HEK293 (cell line): ENCODE results near the gene TASP1.

Experiments
- CTCF ChIA-PET: fragments of 350-600 bp; formaldehyde crosslinking; extraction: SDS; loops from one replicate; lab custom pipeline; 2021; ENCODE audit warnings: antibody characterized with exemption; lab: Yijun Ruan, JAX
- POLR2A ChIA-PET: fragments of 300-600 bp; formaldehyde crosslinking; extraction: SDS; loops from one replicate; lab custom pipeline; 2020; ENCODE audit warnings: antibody characterized with exemption, inconsistent platforms; lab: Yijun Ruan, JAX
- H3K27ac ChIP-seq: fragments of 200-500 bp; sonication (Bioruptor generic); 2 replicates; pipeline ENCODE4 v1.5.1; 2014; ENCODE audit warnings: low read depth, low read length, control low read depth, inconsistent platforms; ENCODE audit errors: extremely low read depth
- H3K36me3 ChIP-seq, 2 experiments: fragments of 200-500 bp in 1 of 2; sonication (Bioruptor generic) in 1 of 2; 1 replicate in 1 of 2; 2 replicates in 1 of 2; pipeline ENCODE4 v1.5.1; 2014 to 2017; ENCODE audit warnings: inconsistent platforms in 2 of 2, low read length in 2 of 2; ENCODE audit not compliant: control insufficient read depth in 2 of 2, insufficient read depth in 1 of 2
- H3K4me1 ChIP-seq: fragments of 200-500 bp; sonication (Bioruptor generic); 2 replicates; pipeline ENCODE4 v1.5.1; 2014; ENCODE audit warnings: mild to moderate bottlenecking, low read length, inconsistent platforms; ENCODE audit not compliant: control insufficient read depth, insufficient read depth
- H3K4me3 ChIP-seq: 2 replicates; pipeline ENCODE4 v1.5.1; 2011; ENCODE audit warnings: low read depth, mild to moderate bottlenecking, control low read depth, low read length, moderate library complexity
- H3K9me3 ChIP-seq: fragments of 200-500 bp; sonication (Bioruptor generic); 2 replicates; pipeline ENCODE4 v1.5.1; 2014; ENCODE audit warnings: low read depth, low read length, inconsistent platforms; ENCODE audit not compliant: control insufficient read depth, insufficient read depth
- EGR2 ChIP-seq: fragments of 450-650 bp; formaldehyde crosslinking; IDR thresholded peaks from 2 replicates; pipeline ENCODE4 v1.5.1; 2016; ENCODE audit warnings: low read depth, missing biosample characterization, missing genetic modification characterization
- HOXA7 ChIP-seq: sonication (generic); formaldehyde crosslinking; IDR thresholded peaks from 2 replicates; pipeline ENCODE4 v1.8.1; 2022; ENCODE audit warnings: missing genetic modification reagents, borderline replicate concordance
- HOXD13 ChIP-seq: sonication (generic); formaldehyde crosslinking; IDR thresholded peaks from 2 replicates; pipeline ENCODE4 v1.8.0; 2022; ENCODE audit warnings: missing genetic modification reagents, borderline replicate concordance
- MZF1 ChIP-seq: fragments of 450-650 bp; formaldehyde crosslinking; IDR thresholded peaks from 2 replicates; pipeline ENCODE4 v1.5.1; 2017; ENCODE audit warnings: missing biosample characterization, missing genetic modification characterization, borderline replicate concordance
- SCRT1 ChIP-seq: fragments of 450-650 bp; formaldehyde crosslinking; IDR thresholded peaks from 2 replicates; pipeline ENCODE4 v1.5.1; 2016; ENCODE audit warnings: missing biosample characterization, missing genetic modification characterization, borderline replicate concordance
- TCF7L2 ChIP-seq: IDR thresholded peaks from 2 replicates; pipeline ENCODE4 v1.6.1; 2011; ENCODE audit warnings: low read depth, mild to moderate bottlenecking, inconsistent platforms, low read length, moderate library complexity, borderline replicate concordance
- ZFP3 ChIP-seq: fragments of 450-650 bp; formaldehyde crosslinking; IDR thresholded peaks from 2 replicates; pipeline ENCODE4 v1.5.1; 2016; ENCODE audit warnings: low read depth, missing biosample characterization, missing genetic modification characterization
- ZFP37 ChIP-seq: fragments of 450-650 bp; formaldehyde crosslinking; IDR thresholded peaks from 2 replicates; pipeline ENCODE4 v1.5.1; 2016; ENCODE audit warnings: missing biosample characterization, missing genetic modification characterization
- ZNF16 ChIP-seq: fragments of 450-650 bp; formaldehyde crosslinking; IDR thresholded peaks from 2 replicates; pipeline ENCODE4 v1.5.1; 2016; ENCODE audit warnings: low read depth, missing biosample characterization, missing genetic modification characterization
- ZNF221 ChIP-seq: fragments of 450-650 bp; formaldehyde crosslinking; IDR thresholded peaks from 2 replicates; pipeline ENCODE4 v1.5.1; 2017; ENCODE audit warnings: missing biosample characterization, missing genetic modification characterization, borderline replicate concordance
- ZNF473 ChIP-seq: fragments of 450-650 bp; formaldehyde crosslinking; IDR thresholded peaks from 2 replicates; pipeline ENCODE4 v1.5.1; 2017; ENCODE audit warnings: missing biosample characterization, missing genetic modification characterization
- ZNF544 ChIP-seq: fragments of 450-650 bp; formaldehyde crosslinking; IDR thresholded peaks from 2 replicates; pipeline ENCODE4 v1.5.0; 2017; ENCODE audit warnings: missing biosample characterization, missing genetic modification characterization
- ZNF585B ChIP-seq: fragments of 450-650 bp; formaldehyde crosslinking; IDR thresholded peaks from 2 replicates; pipeline ENCODE4 v1.5.1; 2016; ENCODE audit warnings: missing biosample characterization, missing genetic modification characterization
- ZNF76 ChIP-seq: fragments of 450-650 bp; formaldehyde crosslinking; IDR thresholded peaks from 2 replicates; pipeline ENCODE4; 2016; ENCODE audit warnings: low read depth, missing biosample characterization, missing genetic modification characterization, borderline replicate concordance
- ZNF777 ChIP-seq: fragments of 450-650 bp; formaldehyde crosslinking; IDR thresholded peaks from 2 replicates; pipeline ENCODE4 v1.5.1; 2017; ENCODE audit warnings: missing biosample characterization, missing genetic modification characterization, borderline replicate concordance
- ZXDB ChIP-seq: fragments of 450-650 bp; formaldehyde crosslinking; IDR thresholded peaks from 2 replicates; pipeline ENCODE4 v1.5.1; 2016; ENCODE audit warnings: missing biosample characterization, missing genetic modification characterization
- TF ChIP-seq, protein P1 (sequence below): IDR thresholded peaks from 2 replicates; pipeline ENCODE4 v1.6.1; 2011; ENCODE audit warnings: mild to moderate bottlenecking, low read depth, low read length, borderline replicate concordance
- TF ChIP-seq, protein P2 (sequence below): fragments of 450-650 bp; formaldehyde crosslinking; IDR thresholded peaks from 2 replicates; pipeline ENCODE4 v1.5.1; 2016; ENCODE audit warnings: missing biosample characterization, missing genetic modification characterization
- TF ChIP-seq, protein P3 (sequence below): fragments of 450-650 bp; formaldehyde crosslinking; IDR thresholded peaks from 2 replicates; pipeline ENCODE4 v1.5.1; 2016; ENCODE audit warnings: missing biosample characterization, missing genetic modification characterization
- TF ChIP-seq, protein P4 (sequence below): fragments of 450-650 bp; formaldehyde crosslinking; conservative IDR thresholded peaks from 2 replicates; pipeline ENCODE4 v1.5.1; 2016; ENCODE audit warnings: low read depth, missing biosample characterization, missing genetic modification characterization

TASP1 gene

DNA sequence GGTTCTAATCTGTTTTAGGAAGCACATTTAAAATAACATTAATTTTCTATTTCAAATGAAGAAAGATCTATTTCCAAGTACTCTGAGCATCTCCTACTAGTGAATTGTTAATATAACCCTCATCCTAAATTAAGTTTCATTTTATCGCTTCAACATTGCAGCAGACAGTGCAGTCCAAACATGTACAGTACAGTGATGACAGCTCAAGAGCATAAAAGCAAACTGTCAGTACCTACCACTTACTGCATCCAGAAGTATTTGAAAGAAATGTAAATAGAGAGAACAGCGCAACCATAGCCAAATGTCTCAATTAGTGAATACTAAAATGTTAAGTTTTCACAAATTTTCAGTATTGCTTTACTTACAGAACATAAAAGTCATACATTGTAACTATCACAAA lies 238.3 kb downstream of the TASP1 start:
- CTCF ChIA-PET = no interaction called here
- H3K36me3 ChIP-seq = no peaks in the 10 kb centered on the region
- POLR2A ChIA-PET = no interaction called here
- H3K4me1 ChIP-seq = 0 out of 2 replicates have a peak, but pooled peaks cover 3% of the 10 kb centered on the region
- no peak overlapping the region for H3K4me3 ChIP-seq
- no peaks in the 10 kb centered on the region for H3K9me3 ChIP-seq
- no peak overlapping the region for H3K27ac ChIP-seq
- TF ChIP-seq, protein P1, sequence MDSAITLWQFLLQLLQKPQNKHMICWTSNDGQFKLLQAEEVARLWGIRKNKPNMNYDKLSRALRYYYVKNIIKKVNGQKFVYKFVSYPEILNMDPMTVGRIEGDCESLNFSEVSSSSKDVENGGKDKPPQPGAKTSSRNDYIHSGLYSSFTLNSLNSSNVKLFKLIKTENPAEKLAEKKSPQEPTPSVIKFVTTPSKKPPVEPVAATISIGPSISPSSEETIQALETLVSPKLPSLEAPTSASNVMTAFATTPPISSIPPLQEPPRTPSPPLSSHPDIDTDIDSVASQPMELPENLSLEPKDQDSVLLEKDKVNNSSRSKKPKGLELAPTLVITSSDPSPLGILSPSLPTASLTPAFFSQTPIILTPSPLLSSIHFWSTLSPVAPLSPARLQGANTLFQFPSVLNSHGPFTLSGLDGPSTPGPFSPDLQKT = no peak
- TF ChIP-seq SCRT1 (tag by site-specific recombination) (no peak), ZNF16 (tag by site-specific recombination) (no peak), EGR2 (no peak), ZNF777 (tag by site-specific recombination) (no peak), HOXD13 (CRISPR knock-in tag) (no peak), ZNF76 (tag by site-specific recombination) (no peak), ZNF544 (no peak), MZF1 (tag by site-specific recombination) (no peak), ZFP37 (no peak), HOXA7 (CRISPR knock-in tag) (no peak), TCF7L2 (no peak), ZNF473 (no peak), ZNF585B (tag by site-specific recombination) (no peak)
- TF ChIP-seq, protein P2, sequence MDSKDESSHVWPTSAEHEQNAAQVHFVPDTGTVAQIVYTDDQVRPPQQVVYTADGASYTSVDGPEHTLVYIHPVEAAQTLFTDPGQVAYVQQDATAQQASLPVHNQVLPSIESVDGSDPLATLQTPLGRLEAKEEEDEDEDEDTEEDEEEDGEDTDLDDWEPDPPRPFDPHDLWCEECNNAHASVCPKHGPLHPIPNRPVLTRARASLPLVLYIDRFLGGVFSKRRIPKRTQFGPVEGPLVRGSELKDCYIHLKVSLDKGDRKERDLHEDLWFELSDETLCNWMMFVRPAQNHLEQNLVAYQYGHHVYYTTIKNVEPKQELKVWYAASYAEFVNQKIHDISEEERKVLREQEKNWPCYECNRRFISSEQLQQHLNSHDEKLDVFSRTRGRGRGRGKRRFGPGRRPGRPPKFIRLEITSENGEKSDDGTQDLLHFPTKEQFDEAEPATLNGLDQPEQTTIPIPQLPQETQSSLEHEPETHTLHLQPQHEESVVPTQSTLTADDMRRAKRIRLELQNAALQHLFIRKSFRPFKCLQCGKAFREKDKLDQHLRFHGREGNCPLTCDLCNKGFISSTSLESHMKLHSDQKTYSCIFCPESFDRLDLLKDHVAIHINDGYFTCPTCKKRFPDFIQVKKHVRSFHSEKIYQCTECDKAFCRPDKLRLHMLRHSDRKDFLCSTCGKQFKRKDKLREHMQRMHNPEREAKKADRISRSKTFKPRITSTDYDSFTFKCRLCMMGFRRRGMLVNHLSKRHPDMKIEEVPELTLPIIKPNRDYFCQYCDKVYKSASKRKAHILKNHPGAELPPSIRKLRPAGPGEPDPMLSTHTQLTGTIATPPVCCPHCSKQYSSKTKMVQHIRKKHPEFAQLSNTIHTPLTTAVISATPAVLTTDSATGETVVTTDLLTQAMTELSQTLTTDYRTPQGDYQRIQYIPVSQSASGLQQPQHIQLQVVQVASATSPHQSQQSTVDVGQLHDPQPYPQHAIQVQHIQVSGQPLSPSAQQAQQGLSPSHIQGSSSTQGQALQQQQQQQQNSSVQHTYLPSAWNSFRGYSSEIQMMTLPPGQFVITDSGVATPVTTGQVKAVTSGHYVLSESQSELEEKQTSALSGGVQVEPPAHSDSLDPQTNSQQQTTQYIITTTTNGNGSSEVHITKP (tag by site-specific recombination) = no peak
- TF ChIP-seq, protein P3, sequence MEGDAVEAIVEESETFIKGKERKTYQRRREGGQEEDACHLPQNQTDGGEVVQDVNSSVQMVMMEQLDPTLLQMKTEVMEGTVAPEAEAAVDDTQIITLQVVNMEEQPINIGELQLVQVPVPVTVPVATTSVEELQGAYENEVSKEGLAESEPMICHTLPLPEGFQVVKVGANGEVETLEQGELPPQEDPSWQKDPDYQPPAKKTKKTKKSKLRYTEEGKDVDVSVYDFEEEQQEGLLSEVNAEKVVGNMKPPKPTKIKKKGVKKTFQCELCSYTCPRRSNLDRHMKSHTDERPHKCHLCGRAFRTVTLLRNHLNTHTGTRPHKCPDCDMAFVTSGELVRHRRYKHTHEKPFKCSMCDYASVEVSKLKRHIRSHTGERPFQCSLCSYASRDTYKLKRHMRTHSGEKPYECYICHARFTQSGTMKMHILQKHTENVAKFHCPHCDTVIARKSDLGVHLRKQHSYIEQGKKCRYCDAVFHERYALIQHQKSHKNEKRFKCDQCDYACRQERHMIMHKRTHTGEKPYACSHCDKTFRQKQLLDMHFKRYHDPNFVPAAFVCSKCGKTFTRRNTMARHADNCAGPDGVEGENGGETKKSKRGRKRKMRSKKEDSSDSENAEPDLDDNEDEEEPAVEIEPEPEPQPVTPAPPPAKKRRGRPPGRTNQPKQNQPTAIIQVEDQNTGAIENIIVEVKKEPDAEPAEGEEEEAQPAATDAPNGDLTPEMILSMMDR (tag by site-specific recombination) = no peak

DNA sequence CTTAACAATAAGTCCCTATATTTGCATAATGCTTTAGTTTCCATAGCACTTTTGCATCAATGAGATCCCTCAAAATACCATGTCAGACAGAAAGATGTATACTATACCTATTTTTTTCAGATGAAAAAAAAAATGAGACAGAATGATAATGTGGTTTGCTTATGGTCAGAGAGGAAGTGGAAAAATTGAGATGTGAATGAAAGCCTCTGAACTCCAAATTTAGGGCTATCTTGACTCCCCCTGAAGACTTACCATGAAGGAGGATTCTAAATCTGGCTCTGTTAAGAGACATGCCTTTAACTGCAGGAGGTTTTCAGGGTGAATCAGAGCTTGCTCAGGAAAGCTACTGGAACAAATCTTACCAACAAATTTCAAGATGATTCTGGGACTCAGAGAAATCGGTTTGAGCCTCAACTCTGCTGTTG lies 241.4 kb downstream of the TASP1 start:
- no peaks in the 10 kb centered on the region for H3K36me3 ChIP-seq
- ChIA-PET CTCF (interaction anchor here (0.7 kb wide), 1 partner anchor 422 kb away, joined by 3 read pairs; no protein-coding TSS in a partner anchor), POLR2A (no interaction called here)
- H3K4me3 ChIP-seq = no peak overlapping the region
- 0 out of 2 replicates have a peak, but pooled peaks cover 3% of the 10 kb centered on the region for H3K4me1 ChIP-seq
- H3K27ac ChIP-seq = no peak overlapping the region
- no peaks in the 10 kb centered on the region for H3K9me3 ChIP-seq
- TF ChIP-seq, protein P4, sequence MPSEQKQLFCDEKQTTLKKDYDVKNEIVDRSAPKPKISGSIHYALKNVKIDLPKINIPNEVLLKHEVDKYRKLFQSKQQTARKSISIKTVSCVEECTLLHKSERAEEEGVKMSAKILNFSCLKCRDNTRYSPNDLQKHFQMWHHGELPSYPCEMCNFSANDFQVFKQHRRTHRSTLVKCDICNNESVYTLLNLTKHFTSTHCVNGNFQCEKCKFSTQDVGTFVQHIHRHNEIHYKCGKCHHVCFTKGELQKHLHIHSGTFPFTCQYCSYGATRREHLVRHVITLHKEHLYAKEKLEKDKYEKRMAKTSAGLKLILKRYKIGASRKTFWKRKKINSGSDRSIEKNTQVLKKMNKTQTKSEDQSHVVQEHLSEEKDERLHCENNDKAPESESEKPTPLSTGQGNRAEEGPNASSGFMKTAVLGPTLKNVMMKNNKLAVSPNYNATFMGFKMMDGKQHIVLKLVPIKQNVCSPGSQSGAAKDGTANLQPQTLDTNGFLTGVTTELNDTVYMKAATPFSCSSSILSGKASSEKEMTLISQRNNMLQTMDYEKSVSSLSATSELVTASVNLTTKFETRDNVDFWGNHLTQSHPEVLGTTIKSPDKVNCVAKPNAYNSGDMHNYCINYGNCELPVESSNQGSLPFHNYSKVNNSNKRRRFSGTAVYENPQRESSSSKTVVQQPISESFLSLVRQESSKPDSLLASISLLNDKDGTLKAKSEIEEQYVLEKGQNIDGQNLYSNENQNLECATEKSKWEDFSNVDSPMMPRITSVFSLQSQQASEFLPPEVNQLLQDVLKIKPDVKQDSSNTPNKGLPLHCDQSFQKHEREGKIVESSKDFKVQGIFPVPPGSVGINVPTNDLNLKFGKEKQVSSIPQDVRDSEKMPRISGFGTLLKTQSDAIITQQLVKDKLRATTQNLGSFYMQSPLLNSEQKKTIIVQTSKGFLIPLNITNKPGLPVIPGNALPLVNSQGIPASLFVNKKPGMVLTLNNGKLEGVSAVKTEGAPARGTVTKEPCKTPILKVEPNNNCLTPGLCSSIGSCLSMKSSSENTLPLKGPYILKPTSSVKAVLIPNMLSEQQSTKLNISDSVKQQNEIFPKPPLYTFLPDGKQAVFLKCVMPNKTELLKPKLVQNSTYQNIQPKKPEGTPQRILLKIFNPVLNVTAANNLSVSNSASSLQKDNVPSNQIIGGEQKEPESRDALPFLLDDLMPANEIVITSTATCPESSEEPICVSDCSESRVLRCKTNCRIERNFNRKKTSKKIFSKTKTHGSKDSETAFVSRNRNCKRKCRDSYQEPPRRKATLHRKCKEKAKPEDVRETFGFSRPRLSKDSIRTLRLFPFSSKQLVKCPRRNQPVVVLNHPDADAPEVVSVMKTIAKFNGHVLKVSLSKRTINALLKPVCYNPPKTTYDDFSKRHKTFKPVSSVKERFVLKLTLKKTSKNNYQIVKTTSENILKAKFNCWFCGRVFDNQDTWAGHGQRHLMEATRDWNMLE (tag by site-specific recombination) = no peak
- TF ChIP-seq, protein P2 (tag by site-specific recombination) = no peak
- TF ChIP-seq ZNF221 (tag by site-specific recombination) (no peak), ZXDB (tag by site-specific recombination) (no peak), ZFP3 (tag by site-specific recombination) (no peak)
